Esophagus (tissue), 2 donors: ENCODE results near the gene ASGR2. TPM values are rescaled to one million over a fixed set of nuclear protein-coding genes. Genes with fewer than 3 reads are reported as not detected.

Experiments
- H3K27ac ChIP-seq, 2 donors: one replicate each; pipeline ENCODE4 v1.5.1; 2013; ENCODE audit warnings: low read depth in 2 of 2, mild to moderate bottlenecking in 2 of 2, inconsistent platforms in 1 of 2, low read length in 1 of 2, moderate library complexity in 1 of 2
- H3K27me3 ChIP-seq, 2 donors: one replicate each; pipeline ENCODE4 v1.6.1; 2013; ENCODE audit warnings: low read length in 2 of 2, control low read depth in 1 of 2, mild to moderate bottlenecking in 1 of 2; ENCODE audit not compliant: insufficient read depth in 2 of 2, control insufficient read depth in 1 of 2
- H3K36me3 ChIP-seq, 2 donors: one replicate each; pipeline ENCODE4 v1.6.1; 2013; ENCODE audit warnings: low read length in 1 of 2; ENCODE audit not compliant: control insufficient read depth in 2 of 2, insufficient read depth in 2 of 2
- H3K4me1 ChIP-seq, 2 donors: one replicate each; pipeline ENCODE4 v1.6.1; 2013; ENCODE audit warnings: low read length in 1 of 2; ENCODE audit not compliant: control insufficient read depth in 2 of 2, insufficient read depth in 2 of 2
- H3K4me3 ChIP-seq, 2 donors: one replicate each; pipeline ENCODE4 v1.5.1; 2013; ENCODE audit warnings: low read length in 2 of 2, mild to moderate bottlenecking in 2 of 2, low read depth in 1 of 2, moderate library complexity in 1 of 2
- H3K9me3 ChIP-seq, 2 donors: one replicate each; pipeline ENCODE4 v1.6.1; 2013; ENCODE audit warnings: mild to moderate bottlenecking in 2 of 2, low read depth in 1 of 2, low read length in 1 of 2, moderate library complexity in 1 of 2; ENCODE audit not compliant: control insufficient read depth in 2 of 2, insufficient read depth in 1 of 2
- WGBS, 2 donors: extraction: QIAGEN DNeasy Blood & Tissue Kit; methylation state at CpG; one replicate each; pipeline ENCODE4 v1.1.7; 2013; 5-methylcytosine and 5-hydroxymethylcytosine counted together
- polyA plus RNA-seq, 2 donors: library from polyadenylated mRNA; stranded (reverse); fragments of 200-250 nt; gene quantifications; one replicate each; pipeline ENCODE4 v1.2.3, GENCODE V29; 2013
- donor health status: healthy with polysubstance abuse.
- donor health status: Bipolar disorder and iron deficiency.

The ASGR2 gene
- polyA plus RNA-seq, 2 donors = 0.24 to 1.00 TPM

GRCh38 chr17:7056386-7056785 lies 58.2 kb downstream of the ASGR2 start:
- Histone ChIP-seq H3K27ac (no peak overlapping the region), H3K9me3 (no peaks in the 10 kb centered on the region), H3K27me3 (no peaks in the 10 kb centered on the region), H3K36me3 (no peaks in the 10 kb centered on the region), H3K4me1 (peaks cover 0 to 2% of the 10 kb centered on the region in 2 donors), H3K4me3 (no peak overlapping the region)
- 45 to 63% methylated on average over 4 of the region's 4 CpGs for WGBS, 2 donors

Other genes starting within 250 kb of the ASGR2 start
- gene ALOX12, start 118.8 kb downstream of the ASGR2 start, polyA plus RNA-seq = 10 to 100 TPM; 54.4 to 66.5 TPM
- gene RNASEK, start 102.2 kb downstream of the ASGR2 start, polyA plus RNA-seq = 100 to 1,000 TPM; 216 to 253 TPM
- gene BCL6B, start 91.8 kb downstream of the ASGR2 start, polyA plus RNA-seq = 1 to 10 TPM; 1.5 to 1.8 TPM
- gene SLC16A13, start 78.8 kb downstream of the ASGR2 start, polyA plus RNA-seq = 1 to 10 TPM; 4.8 TPM
- 1 to 10 TPM; 1.9 to 2.3 TPM for gene SLC16A11, start 70.7 kb downstream of the ASGR2 start, polyA plus RNA-seq
- 1 to 10 TPM; 1.7 to 6.0 TPM for gene CLEC10A, start 34.6 kb downstream of the ASGR2 start, polyA plus RNA-seq
- gene ASGR1, start 64.5 kb upstream of the ASGR2 start, polyA plus RNA-seq = 1 to 10 TPM in 1 of 2 donors, under 1 TPM in 1; 0.84 to 2.0 TPM
- 10 to 100 TPM in 1 of 2 donors, 1 to 10 TPM in 1; 3.2 to 11.8 TPM for gene DLG4, start 105.0 kb upstream of the ASGR2 start, polyA plus RNA-seq
- gene ACADVL, start 105.1 kb upstream of the ASGR2 start, polyA plus RNA-seq = 100 to 1,000 TPM; 484 to 979 TPM
- 10 to 100 TPM; 20.8 to 32.2 TPM for gene DVL2, start 119.7 kb upstream of the ASGR2 start, polyA plus RNA-seq
- 10 to 100 TPM; 22.4 to 29.6 TPM for gene PHF23, start 124.6 kb upstream of the ASGR2 start, polyA plus RNA-seq
- gene GABARAP, start 127.6 kb upstream of the ASGR2 start, polyA plus RNA-seq = 100 to 1,000 TPM; 354 to 393 TPM
- gene CTDNEP1, start 136.9 kb upstream of the ASGR2 start, polyA plus RNA-seq = 10 to 100 TPM; 42.4 to 58.5 TPM
- gene ELP5, start 137.4 kb upstream of the ASGR2 start, polyA plus RNA-seq = 10 to 100 TPM; 14.7 to 39.0 TPM
- gene CLDN7, start 147.7 kb upstream of the ASGR2 start, polyA plus RNA-seq = 100 to 1,000 TPM; 271 to 275 TPM
- gene SLC2A4, start 166.9 kb upstream of the ASGR2 start, polyA plus RNA-seq = 1 to 10 TPM; 5.4 to 7.6 TPM
- gene YBX2, start 179.8 kb upstream of the ASGR2 start, polyA plus RNA-seq = 10 to 100 TPM in 1 of 2 donors, 1 to 10 TPM in 1; 2.8 to 13.0 TPM
- 100 to 1,000 TPM; 597 to 599 TPM for gene EIF5A, start 192.8 kb upstream of the ASGR2 start, polyA plus RNA-seq
- gene GPS2, start 200.5 kb upstream of the ASGR2 start, polyA plus RNA-seq = 10 to 100 TPM; 54.5 to 56.5 TPM
- 10 to 100 TPM; 15.7 to 32.1 TPM for gene NEURL4, start 214.5 kb upstream of the ASGR2 start, polyA plus RNA-seq
- gene ACAP1, start 221.7 kb upstream of the ASGR2 start, polyA plus RNA-seq = 1 to 10 TPM; 5.3 to 9.7 TPM
- gene KCTD11, start 237.3 kb upstream of the ASGR2 start, polyA plus RNA-seq = 10 to 100 TPM; 39.3 to 75.9 TPM
- under 1 TPM in 1 of 2 donors, not detected in 1; 0.18 TPM for gene TMEM95, start 240.3 kb upstream of the ASGR2 start, polyA plus RNA-seq